Mucosa of stomach (tissue), 1 donor: Measurements from ENCODE around the gene LCN10.
A peak's percentile ranks its signal among the peaks of the same experiment; 100 is the strongest.

ENCODE experiments used
- H3K27me3 ChIP-seq: one replicate; pipeline ENCODE4 v1.7.0; 2013; ENCODE audit warnings: mild to moderate bottlenecking, low read length; ENCODE audit not compliant: control insufficient read depth, insufficient read depth
- H3K36me3 ChIP-seq: one replicate; pipeline ENCODE4 v1.7.0; 2013; ENCODE audit warnings: low read length; ENCODE audit not compliant: control insufficient read depth, insufficient read depth
- H3K4me1 ChIP-seq: one replicate; pipeline ENCODE4 v1.7.0; 2013; ENCODE audit warnings: mild to moderate bottlenecking, low read length; ENCODE audit not compliant: control insufficient read depth, insufficient read depth
- H3K4me3 ChIP-seq: one replicate; pipeline ENCODE4 v1.7.0; 2013; ENCODE audit warnings: low read length
- H3K9ac ChIP-seq: one replicate; pipeline ENCODE4 v1.7.0; 2013; ENCODE audit warnings: mild to moderate bottlenecking, low read length, moderate library complexity
- H3K9me3 ChIP-seq: one replicate; pipeline ENCODE4 v1.7.0; 2013; ENCODE audit warnings: mild to moderate bottlenecking, low read length, moderate library complexity; ENCODE audit not compliant: control insufficient read depth
- donor health status: Pancreatic carcinoma.

Gene LCN10

DNA sequence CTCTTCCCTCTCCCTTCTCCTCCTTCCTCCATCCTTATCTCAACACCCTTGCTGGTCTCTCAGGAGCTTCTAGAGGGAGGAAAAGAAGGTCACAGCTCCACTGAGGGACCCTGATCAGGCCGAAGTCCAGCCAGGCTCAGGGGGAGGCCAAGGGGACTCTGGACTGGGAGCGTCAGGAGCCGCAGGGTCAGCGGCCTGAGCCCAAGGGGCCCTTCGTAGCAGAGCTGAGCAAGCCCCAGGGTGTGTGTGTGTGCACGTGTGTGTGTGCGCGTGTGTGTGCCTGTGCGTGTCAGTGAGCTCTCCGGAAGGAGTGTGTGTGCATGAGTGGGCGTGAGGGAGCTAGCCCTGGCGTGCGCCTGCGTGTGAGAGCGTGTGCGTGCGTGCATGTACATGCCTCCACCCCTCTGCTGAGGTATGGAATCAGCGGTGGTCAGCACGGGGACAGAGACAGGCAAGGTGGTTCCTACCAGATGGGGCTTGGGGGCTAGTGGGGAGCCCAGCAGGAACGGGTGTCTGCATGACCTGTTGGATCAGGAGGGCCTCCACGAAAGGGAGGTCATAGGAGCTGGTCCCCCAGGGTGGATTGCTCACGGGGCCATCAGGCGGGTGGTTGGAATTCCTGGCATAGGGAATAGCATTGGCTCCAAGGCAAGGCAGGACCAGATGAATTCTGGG lies 45.5 kb downstream of the LCN10 start:
- H3K4me1 ChIP-seq: peaks cover 61% of the 10 kb centered on the region
- H3K4me3 ChIP-seq: no peak overlapping the region
- H3K9me3 ChIP-seq: no peaks in the 10 kb centered on the region
- peaks cover 20% of the 10 kb centered on the region for H3K27me3 ChIP-seq
- no peak overlapping the region for H3K9ac ChIP-seq
- no peaks in the 10 kb centered on the region for H3K36me3 ChIP-seq

DNA sequence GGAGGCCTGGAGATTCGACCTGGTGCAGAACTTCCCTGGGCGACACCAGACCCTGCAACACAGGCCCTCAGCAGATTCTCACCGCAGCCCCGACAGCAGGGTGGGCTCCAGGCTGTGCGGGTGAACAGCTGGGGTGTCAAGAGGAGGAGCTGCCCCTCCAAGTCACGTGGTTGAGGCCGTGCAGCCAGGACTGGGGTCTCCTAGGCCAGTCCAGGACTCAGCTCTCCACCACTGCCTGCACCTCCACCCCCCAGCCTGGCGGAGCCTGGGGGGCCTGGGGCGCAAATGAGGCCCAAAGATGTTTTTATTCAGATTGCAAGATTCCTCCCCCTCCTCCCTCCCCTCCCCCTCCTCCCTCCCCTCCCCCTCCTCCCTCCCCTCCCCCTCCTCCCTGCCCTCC lies 46.2 kb downstream of the LCN10 start:
- Histone ChIP-seq H3K4me3 (no peak overlapping the region), H3K36me3 (no peaks in the 10 kb centered on the region), H3K9me3 (no peaks in the 10 kb centered on the region), H3K9ac (peak overlapping the region; percentile 47), H3K4me1 (peaks cover 68% of the 10 kb centered on the region), H3K27me3 (peaks cover 17% of the 10 kb centered on the region)

DNA sequence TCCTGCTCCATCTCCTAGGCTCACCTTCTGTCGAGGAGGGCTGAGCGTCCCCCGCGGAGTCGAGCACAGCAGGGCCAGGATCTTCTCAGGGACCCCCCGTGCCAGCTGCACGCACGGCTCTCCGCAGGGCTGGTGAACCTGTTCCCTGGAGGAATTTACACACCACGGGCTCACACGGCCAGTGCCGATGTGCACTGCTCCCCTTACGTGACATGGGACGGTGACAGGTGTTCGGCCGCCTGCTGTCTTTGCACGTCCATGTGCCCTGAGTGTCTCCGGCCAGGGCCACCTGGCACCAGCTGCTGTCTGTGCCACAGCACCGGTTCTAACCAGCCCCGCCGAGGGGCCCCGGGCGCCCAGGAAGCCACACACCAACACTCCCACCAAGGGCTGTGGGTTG lies 46.8 kb downstream of the LCN10 start:
- H3K27me3 ChIP-seq: peaks cover 11% of the 10 kb centered on the region
- H3K4me1 ChIP-seq: peaks cover 68% of the 10 kb centered on the region
- H3K9ac ChIP-seq: peak overlapping the region; percentile 47
- no peaks in the 10 kb centered on the region for H3K9me3 ChIP-seq
- H3K36me3 ChIP-seq: no peaks in the 10 kb centered on the region
- H3K4me3 ChIP-seq: no peak overlapping the region

DNA sequence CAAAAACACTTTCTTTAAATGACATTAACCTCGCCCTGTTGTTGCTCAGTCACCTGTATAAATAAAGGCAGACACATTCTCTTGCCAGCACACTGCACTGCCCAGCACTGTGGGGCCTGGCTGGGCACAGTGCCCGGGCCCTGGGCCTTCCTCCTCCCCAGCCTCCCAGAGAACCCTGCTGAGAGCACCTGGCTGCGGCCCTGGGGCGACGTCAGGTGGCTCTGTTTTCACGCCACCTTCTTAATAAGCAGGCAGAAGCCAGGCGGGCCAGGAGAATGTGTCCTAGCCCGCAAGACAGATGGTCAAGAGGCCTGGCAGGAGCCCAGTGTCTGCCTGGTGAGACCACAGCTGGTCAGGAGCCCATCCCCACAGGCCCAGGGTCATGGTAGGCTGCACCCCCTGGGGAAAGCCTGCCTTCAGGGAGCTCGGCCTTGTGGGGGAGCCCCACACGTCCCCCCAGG lies 47.3 kb downstream of the LCN10 start:
- no peaks in the 10 kb centered on the region for H3K36me3 ChIP-seq
- peaks cover 7% of the 10 kb centered on the region for H3K27me3 ChIP-seq
- H3K9me3 ChIP-seq: no peaks in the 10 kb centered on the region
- H3K9ac ChIP-seq: peak overlapping the region; percentile 47
- no peak overlapping the region for H3K4me3 ChIP-seq
- H3K4me1 ChIP-seq: peaks cover 71% of the 10 kb centered on the region

DNA sequence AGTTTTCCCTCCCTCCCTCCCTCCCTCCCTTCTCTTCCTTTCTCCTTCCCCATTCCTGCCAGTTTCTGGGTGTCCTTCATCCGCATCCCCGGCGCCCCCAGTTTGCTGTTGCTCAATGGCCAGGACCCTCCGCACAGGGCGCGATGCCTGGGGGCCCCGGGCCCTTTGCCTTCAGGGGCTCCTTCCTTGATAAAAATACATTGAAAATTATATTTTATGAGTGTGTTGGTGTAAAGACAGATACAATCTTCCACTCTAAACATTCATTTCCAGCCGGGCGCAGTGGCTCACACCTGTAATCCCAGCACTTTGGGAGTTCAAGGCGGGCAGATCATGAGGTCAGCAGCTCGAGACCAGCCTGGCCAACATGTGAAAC lies 47.9 kb downstream of the LCN10 start:
- Histone ChIP-seq H3K9ac (no peak overlapping the region), H3K4me3 (no peak overlapping the region), H3K4me1 (peaks cover 77% of the 10 kb centered on the region)

DNA sequence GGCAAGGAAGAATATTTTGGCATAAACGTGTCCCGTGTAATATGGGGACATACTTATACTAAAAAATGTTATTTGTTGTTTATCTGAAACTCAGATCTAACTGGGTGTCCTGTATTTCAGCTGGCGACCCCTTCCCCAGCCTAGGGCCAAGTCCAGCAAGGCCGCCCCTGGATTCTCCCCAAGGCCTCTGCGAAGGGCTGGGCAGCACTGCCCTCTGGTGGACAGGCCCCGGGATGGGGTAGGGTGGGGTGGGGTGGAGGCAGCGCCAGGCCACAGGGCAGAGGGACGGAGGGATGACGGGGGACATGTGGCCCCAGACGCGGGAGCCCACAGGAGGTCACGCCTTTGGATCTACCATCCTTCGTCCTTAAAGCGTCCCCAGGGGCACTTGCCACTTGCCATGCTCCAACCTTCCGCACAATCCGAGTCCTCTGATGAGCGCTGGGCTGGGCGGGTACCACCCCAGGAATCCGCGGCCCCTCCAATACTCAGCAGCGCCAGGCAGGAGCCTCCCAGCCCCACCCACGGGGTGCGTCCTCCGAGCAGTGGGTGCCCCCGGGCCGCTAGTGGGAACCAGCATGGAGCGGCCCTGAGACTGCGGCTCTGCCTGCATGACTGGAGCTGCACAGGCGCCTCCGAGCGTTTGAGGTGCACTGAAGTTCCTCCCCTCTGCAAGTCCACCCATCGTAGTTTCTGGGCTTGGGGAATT lies 48.4 kb downstream of the LCN10 start:
- peak overlapping the region; percentile 14 for H3K4me3 ChIP-seq
- no peaks in the 10 kb centered on the region for H3K9me3 ChIP-seq
- H3K4me1 ChIP-seq: peaks cover 80% of the 10 kb centered on the region
- peak overlapping the region; percentile 22 for H3K9ac ChIP-seq
- no peaks in the 10 kb centered on the region for H3K36me3 ChIP-seq
- H3K27me3 ChIP-seq: peaks cover 3% of the 10 kb centered on the region

More for the DNA sequence above, 47.9 kb downstream of the LCN10 start:
- H3K9me3 ChIP-seq: no peaks in the 10 kb centered on the region
- peaks cover 3% of the 10 kb centered on the region for H3K27me3 ChIP-seq
- no peaks in the 10 kb centered on the region for H3K36me3 ChIP-seq

DNA sequence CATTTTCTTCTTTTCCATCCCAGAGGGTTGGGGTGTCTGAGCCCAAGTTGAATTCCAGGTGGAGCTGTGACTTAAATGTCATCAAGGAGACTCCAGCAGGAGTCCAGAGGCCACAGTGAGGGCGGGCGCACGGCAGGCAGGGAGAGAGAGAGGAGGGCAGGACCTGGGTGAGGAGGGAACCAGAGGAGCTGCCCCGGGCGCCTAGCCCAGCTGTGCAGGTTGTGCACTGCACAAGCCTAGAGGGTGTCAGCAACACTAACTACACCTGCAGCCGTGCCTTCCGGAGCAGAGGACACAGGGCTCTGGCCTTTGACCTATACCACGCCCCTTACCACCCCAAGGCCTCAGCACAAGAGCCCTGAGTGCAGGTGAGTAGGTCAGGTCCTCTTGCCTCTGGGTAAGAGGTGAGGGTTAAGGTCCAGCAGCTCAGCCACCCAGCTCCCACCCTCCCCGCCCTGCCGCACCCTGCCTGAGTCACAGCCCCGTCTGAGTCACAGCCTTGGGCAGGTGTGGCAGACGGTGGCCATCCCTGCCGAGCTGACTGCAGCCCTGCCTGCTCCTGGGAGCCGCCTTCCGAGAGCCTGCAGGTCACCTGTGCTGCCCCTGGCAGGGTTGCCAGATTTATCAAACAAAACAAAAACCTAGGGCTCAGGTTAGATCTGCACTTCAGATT lies 49.1 kb downstream of the LCN10 start:
- no peaks in the 10 kb centered on the region for H3K9me3 ChIP-seq
- peaks cover 87% of the 10 kb centered on the region for H3K4me1 ChIP-seq
- no peak overlapping the region for H3K4me3 ChIP-seq
- no peaks in the 10 kb centered on the region for H3K36me3 ChIP-seq
- H3K27me3 ChIP-seq: peaks cover 3% of the 10 kb centered on the region
- H3K9ac ChIP-seq: peak overlapping the region; percentile 22

DNA sequence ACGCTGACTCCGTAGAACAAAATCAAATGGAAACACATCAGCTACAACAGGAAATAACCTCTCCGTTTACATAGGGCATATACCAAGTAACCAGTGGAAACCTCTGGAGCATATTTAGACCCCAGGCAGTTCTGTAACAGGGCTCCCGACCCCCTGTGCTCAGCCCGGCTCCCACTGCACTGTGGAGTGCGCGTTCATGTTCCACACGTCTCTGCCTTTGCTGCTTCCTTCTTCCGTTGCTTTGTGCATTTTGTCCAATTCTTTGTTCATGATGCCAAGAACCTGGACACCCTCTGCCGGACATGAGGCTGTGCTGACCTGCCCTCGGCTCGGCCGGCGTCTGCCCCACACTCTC lies 49.6 kb downstream of the LCN10 start:
- no peaks in the 10 kb centered on the region for H3K9me3 ChIP-seq
- no peaks in the 10 kb centered on the region for H3K36me3 ChIP-seq
- H3K9ac ChIP-seq: no peak overlapping the region
- peaks cover 3% of the 10 kb centered on the region for H3K27me3 ChIP-seq
- H3K4me1 ChIP-seq: peaks cover 92% of the 10 kb centered on the region
- no peak overlapping the region for H3K4me3 ChIP-seq

DNA sequence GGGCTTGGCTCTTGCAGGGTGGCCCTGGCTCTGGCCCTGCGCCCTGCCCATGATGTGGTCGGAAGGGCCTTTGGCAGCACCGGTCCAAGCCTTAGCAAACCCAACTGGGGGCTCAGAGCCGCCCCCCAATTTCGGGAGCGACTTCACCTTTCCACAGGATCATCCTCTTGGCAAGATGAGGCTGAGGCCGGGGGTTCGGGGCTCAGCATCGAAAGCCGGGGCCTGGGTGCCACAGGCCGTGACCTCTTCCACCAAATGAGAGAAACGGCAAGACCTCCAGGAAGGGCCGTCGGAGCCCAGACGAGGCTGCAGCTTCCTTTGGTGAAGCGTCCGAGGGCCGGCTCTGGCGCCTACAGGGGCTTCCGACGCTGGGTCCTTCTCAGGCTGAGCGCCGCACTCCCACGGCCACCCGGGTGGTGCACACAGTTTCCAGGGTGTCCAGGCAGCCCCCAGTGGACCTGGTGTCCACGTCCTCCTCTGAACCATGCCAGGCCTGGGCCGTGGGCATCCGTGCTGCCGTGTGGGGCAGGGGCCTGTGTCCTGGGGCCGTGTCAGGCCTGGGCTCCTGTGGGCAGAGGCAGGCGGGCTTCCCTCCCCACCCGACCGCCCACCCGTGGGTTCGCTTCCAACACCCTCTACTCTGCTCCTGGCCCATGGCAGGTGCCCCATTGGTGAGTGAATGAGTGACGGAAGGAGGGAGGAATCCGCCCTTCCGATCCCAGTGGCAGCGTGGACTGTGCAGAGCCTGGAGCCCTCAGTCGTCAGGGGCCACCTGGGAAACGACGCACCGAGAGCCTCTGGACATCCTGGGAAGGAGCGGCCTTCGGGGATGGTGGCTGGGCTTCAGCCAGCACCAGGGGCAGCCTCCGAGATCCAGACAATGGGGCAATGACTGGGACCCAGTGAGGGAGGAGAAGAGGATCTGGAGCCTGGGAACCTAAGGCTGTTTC lies 50.3 kb downstream of the LCN10 start:
- Histone ChIP-seq H3K4me3 (no peak overlapping the region), H3K9ac (no peak overlapping the region), H3K4me1 (peaks cover 91% of the 10 kb centered on the region), H3K36me3 (no peaks in the 10 kb centered on the region), H3K27me3 (peaks cover 3% of the 10 kb centered on the region), H3K9me3 (no peaks in the 10 kb centered on the region)

DNA sequence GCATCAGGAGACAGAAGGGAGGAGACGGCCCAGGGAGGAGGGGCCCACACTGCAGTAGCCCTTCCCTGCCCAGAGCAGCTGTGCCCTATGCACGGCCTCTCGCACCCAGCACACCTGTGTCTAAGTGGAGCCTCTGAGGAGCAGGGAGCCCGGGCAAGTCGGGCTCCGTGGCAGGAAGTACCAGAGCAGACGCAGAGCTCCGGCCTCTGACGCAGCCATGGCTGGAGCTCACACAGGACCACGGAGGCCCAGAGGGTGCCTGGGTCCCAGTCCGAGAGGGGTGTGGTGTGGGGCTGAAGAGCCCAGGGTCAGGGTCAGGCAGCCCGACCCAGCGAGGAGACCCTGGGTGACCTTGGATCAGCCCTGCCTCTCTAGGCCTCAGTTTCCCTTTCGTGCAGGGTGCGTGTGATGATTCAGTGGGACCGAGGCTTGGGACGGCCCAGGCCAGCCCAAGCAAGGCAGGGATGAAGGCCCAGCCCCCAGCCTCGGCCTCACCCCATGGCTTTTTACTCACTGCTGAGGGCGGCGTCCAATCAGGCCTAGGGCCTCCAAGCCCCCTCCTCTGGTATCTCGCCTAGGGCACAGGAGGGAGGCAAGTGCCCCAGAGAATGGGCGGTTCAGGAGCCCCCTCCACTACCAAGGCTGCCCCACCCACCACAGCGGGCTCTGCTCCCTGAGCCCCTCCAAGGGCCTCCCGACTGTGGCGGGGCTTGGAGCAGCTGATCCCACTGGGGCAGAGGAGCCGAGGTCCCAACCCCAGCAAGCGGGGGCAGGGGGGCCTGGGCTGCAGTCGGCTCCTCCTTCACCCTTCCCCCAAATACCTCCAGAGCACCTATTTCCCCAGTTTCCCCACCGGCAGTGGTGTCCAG lies 51.2 kb downstream of the LCN10 start:
- no peak overlapping the region for H3K4me3 ChIP-seq
- H3K9ac ChIP-seq: no peak overlapping the region
- H3K36me3 ChIP-seq: no peaks in the 10 kb centered on the region
- H3K4me1 ChIP-seq: peaks cover 86% of the 10 kb centered on the region
- peaks cover 3% of the 10 kb centered on the region for H3K27me3 ChIP-seq
- no peaks in the 10 kb centered on the region for H3K9me3 ChIP-seq

DNA sequence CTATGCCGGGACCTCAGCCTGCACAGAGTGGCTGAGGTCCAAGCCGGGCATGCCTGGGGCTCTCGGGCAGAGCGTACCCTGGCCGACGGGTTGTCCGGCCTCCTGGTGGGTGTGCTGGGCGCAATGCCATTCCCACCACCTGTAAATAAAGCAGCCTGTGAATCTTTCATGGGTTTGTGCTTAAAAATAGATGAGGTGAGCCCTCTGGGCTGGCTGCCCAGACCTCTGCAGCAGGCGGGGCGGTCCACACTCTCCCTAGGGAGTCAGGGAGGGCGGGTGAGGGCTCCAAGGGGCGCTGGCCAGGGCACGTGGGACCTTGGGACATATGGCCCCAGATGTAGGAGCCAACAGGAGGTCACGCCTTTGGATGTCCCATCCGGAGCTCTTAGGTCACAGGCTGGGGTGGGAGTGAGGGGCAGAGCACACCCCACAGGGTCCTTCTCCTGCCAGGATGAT lies 51.9 kb downstream of the LCN10 start:
- peak overlapping the region; percentile 22 for H3K9ac ChIP-seq
- no peaks in the 10 kb centered on the region for H3K36me3 ChIP-seq
- H3K27me3 ChIP-seq: no peaks in the 10 kb centered on the region
- H3K4me1 ChIP-seq: peaks cover 84% of the 10 kb centered on the region
- no peak overlapping the region for H3K4me3 ChIP-seq
- H3K9me3 ChIP-seq: no peaks in the 10 kb centered on the region
